ENCODE measurements around the gene PGLYRP2. TPM values are rescaled to one million over a fixed set of nuclear protein-coding genes. Genes with fewer than 3 reads are reported as not detected.
"Not testable (repeated sequence)": the region's sequence is repeated elsewhere in the genome, so short reads cannot be mapped to it uniquely, and the experiment has no call there.

The PGLYRP2 gene, protein sequence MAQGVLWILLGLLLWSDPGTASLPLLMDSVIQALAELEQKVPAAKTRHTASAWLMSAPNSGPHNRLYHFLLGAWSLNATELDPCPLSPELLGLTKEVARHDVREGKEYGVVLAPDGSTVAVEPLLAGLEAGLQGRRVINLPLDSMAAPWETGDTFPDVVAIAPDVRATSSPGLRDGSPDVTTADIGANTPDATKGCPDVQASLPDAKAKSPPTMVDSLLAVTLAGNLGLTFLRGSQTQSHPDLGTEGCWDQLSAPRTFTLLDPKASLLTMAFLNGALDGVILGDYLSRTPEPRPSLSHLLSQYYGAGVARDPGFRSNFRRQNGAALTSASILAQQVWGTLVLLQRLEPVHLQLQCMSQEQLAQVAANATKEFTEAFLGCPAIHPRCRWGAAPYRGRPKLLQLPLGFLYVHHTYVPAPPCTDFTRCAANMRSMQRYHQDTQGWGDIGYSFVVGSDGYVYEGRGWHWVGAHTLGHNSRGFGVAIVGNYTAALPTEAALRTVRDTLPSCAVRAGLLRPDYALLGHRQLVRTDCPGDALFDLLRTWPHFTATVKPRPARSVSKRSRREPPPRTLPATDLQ
- not detected for polyA plus RNA-seq (2013, experiment 1 of 2; ENCODE audit: insufficient read length)
- not detected for polyA plus RNA-seq (2013, experiment 2 of 2; ENCODE audit: insufficient read length)

DNA sequence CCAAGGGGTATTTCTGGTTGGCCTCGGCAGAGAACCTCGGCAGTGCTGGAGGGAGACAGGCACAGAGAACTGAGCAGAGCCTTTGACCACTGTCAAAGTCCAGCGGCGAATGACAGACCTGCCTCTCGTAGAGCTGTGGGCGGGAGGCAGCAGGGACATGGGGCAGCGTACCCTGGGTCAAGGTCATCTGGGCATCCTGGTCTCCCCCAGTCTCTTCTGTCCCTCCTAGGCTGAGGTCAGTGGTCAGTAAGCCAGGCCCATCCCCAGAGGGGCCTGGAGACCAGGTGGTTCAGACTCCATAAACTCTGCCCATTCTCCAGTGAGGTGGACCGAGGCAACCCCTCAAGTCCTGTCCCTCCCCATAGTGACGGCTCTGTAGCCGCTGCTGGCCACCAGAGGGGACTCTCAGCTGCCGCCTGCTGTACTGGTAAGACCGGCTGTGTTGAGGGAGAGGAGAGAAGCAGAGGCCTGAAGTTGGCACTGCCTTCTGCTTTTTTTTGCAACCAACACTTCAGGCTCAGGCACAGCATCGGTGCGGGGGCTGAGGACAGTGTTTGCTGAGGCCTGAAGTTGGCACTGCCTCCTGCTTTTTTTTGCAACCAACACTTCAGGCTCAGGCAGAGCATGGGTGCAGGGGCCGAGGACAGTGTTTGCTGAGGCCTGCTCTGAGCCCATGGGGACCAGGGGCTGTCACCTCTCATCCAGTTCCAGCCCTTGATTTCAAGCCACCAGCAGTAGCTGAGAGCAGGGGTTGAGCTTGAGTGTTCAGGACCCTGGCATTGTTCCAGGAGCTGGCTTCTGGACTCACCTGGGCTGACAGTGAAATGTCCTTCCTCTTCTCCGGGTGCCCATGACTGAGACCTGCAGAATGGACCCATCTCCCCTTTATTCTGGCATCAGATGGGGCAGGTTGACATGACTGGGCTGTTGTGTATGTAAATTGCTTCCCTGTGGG, at the start of gene PGLYRP2:
TSS of gene PGLYRP2 (minus strand) at position 111 of the 955 bp plus-strand sequence. CDS start 130 bp downstream, outside the sequence.
- DNase-seq: no peak

DNA sequence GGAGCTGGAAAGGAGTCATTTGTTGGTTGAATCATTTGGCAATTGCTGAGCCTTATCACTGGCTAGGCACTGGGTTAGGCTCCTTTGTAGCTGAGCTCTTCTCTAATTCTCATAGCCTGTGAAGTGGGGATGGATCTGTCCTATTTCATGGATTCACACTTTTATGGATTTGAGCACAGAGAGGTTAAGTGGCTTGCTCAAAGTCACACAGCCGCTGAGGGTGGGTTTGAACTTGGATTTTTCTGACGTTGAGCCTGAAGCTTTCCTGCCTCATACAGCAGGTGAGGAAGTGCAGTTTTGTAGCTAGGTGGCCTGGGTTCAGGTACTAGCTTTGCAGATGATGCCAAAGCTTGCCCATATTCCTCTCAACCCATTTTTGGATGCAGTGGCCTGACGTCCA, 48.4 kb upstream of the PGLYRP2 start:
- DNase-seq: no peak

DNA sequence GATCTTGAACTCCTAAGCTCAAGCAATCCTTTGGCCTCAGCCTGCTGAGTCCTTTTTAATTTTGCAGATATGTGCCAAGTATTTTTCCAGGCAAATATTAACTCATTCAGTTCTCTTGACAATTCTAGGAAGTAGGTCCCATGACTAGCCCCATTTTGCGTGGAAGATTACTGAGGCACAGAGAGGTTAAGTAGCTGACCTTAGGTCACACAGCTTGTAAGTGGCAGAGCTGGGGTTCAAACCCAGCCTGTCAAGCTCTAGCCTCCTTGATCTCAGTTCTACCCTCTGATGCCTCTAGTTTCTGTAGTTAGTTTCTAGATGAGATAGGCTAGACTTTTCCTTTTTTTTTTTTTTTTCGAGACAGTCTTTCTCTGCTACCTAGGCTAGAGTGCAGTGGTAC, 47.1 kb upstream of the PGLYRP2 start:
- DNase-seq: no peak

DNA sequence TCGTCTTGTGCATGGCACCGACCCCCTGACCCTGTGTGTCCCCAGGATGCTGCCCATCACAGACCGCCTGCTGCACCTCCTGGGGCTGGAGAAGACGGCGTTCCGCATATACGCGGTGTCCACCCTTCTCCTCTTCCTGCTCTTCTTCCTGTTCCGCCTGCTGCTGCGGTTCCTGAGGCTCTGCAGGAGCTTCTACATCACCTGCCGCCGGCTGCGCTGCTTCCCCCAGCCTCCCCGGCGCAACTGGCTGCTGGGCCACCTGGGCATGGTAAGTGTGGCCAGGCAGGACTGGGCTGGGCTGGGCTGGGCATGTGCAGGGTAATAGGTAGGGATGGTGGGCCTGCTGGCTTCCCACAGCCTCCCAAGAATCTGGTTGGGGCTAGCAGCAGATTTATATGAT, 46.0 kb upstream of the PGLYRP2 start:
- no peak for DNase-seq

DNA sequence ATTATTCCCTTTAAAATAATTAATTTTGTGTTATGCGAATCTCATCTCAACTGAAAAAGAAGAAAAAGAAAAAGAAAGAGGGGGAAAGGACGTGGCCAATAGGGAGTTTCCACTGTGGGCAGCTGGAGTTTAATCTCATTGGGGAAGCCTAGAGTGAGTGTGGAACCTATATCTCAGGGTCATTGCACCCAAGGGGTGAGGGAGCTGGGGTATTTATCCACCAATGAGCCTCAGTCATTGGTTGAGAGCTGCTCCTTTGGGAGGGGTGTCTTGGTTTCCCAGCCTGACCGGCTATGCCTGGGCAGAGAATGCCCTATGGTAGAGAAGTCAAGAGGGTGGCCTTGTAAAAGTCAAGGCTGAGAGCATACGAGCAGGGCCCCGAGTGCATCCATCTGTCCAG, 45.5 kb upstream of the PGLYRP2 start:
- DNase-seq: no peak

DNA sequence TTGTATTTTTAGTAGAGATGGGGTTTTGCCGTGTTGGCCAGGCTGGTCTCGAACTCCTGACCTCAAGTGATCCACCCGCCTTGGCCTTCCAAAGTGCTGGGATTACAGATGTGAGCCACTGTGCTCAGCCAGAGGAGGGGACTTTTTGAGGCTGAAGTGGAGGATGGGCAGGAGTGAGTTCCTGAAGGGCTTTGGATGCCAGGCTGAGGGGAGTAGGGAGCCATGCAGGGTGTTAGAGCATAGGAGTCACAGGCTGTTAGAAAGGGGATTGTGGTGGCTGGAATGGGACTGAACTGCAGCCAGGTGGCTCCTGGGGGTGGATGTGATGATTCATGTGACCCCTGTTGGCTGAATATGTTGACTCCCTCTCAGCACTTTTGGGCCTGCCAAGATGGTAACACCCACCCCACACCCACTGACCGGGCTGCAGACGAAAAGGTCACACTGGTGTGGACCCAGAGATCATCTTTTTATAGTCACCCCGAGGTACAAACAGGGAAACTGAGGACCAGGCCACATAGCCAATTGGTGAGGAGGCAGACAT, 40.2 kb upstream of the PGLYRP2 start:
- DNase-seq: no peak

DNA sequence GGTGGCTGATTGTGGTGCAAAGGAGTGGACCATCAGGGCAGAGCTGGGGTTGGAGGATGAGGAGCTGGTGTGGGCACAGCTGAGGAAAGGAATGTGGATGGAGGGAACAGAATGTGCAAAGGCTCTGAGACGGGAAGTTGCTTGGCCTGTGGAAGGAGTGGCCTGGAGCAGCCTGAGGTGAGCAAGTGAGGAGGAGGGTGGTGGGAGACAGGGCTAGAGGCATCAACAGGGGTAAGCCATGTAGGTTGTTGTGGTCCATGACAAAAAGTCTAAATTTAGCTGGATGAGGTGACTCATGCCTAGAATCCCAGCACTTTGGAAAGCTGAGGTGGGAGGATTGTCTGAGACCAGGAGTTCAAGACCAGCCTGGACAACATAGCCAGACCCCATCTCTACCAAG, 38.5 kb upstream of the PGLYRP2 start:
- no peak for DNase-seq

DNA sequence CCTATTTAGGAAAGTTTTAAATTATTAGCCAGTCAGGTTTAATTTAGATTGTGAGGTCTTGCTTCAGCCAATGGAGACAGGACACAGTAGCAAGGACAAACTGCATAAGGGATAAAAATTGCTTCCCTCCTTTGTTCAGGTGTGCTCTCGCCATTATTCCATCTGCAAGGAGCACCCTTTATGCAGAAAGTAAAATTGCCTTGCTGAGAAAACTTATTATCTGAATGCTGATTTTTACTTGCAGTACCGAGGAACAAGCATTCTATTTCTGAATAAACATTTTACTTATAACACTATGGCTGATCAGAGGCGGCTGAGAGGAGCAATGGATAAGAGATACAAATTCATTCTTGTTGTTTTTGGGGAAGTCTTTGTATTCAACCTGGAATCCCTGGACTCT, 37.1 kb upstream of the PGLYRP2 start:
- DNase-seq: no peak

DNA sequence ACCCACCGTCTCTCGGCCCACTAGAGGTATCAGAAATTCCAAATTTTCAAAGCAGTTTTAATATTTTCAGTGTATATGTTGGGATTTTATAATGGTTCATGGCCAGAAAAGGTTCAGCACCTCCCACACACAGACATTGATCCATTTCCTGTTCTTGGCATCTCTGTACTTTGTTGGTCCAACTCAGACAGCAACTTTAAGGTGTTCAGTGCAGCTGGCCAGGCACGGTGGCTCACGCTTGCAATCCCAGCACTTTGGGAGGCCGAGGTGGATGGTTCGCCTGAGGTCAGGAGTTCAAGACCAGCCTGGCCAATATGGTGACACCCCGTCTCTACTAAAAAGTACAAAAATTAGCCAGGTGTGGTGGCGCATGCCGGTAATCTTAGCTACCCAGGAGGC, 35.9 kb upstream of the PGLYRP2 start:
- DNase-seq: not testable (repeated sequence)

DNA sequence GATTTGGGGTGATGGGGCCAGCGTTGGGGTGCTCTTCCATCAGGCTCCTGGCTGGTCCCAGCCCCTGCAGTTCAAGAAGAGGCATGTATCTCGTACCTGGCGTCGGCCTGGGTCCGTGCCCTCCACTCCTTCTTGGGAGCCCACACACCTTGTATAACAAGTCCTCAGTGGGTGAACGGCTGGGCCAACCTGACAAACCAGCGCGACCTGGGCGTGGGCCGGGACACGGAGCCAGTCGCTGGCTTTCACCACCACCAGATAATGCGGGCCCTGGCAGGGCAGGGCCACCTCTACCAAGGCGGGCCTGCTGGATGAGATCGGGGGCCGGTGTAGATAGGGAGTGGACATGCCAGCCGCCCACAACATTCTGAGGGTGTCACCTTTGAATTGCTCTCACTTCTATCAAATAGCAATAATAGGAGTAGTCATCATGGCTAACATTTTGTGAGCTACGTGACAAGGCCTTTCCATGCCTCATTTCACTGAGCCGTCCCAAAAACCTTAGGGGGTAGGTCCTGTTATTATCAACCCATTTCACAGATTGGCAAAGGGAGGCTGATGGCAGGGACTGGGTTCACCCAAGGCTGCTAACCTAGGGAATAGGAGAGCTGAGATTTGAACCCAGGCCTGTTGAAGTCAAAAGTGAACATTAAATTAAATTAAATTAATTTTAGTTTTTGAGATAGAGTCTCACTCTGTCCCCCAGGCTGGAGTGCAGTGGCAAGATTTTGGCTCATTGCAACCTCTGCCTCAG, 32.5 kb upstream of the PGLYRP2 start:
- no peak for DNase-seq

DNA sequence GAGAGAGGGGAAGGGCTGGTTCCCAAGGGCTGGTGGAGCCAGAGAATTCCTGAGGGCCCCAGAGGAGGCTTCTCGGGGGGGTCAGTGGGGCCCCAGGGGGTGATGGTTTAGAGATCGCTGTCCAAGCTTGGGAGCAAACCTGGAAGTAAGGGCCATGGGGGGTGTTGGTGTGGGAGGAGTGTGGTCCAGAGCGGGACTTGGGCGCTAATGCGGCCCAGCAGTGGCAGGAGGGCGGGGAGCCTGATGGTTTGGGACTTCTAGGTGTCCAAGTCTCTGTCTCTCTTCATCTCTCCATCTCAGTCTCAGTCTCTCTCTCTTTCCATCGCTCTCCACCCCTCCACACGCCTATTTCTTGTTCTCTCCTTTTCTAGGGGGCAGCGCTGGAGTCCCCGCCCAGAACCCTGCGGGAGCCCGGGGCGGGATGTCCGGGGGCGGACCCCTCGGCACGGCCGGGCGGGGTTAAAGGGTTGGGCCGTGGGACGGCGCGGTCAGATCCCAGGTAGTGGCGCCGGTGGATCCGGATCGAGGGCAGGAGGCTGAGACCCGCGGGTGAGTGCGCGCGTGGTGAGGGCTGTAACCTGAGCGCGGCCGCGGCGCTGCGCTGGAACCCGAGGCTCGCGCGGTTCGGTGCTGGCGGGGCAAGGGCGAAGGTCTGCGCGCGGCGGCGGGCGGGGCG, 28.9 kb upstream of the PGLYRP2 start, which contains the start of gene CYP4F22:
TSS of gene CYP4F22 (plus strand) at position 491 of the 676 bp plus-strand sequence. CDS start 16,812 bp downstream, outside the sequence.
- DNase-seq: no peak

DNA sequence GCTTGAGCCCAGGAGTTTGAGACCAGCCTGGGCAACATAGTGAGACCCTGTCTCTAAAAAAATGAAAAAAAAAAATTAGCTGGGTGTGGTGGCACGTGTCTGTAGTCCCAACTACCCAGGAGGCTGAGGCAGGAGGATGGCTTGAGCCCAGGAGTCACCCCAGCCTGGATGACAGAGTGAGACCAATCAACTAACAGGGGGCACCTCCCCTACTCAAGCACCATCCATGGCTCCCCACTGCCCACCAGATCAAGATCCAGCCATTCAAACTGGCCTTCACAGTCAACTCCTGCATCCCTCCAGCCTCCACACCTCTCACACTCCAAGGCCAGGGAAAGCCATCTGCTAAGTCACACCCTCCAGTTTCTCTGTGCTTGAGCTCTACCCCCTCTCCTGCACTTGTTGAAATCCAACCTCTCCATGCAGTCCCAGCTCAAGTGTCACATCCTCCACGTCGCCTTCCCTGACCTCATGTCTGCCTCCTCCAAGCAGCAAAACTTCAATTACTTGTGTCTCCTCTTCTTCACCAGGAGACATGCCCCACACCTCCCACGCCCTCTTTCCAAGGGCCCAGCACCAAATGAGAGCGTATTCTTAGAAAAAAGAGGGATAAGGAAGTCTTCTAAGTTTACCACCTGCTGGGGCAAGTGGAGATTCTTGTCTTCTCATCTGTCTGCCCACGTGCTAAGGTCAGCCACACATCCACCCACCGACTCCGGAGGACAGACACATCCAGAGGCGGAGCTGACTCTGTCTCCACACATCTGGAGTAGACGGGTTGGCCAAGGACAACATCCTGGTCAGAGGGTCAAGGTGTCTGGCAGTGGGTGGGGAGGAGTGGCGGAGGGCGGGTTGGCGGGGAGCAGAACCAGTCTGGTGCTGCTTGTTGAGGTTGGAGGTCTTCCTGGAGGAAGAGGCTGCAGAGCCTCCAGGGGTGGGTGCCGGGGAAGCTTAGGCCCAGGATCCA, 28.1 kb upstream of the PGLYRP2 start:
- DNase-seq: no peak

DNA sequence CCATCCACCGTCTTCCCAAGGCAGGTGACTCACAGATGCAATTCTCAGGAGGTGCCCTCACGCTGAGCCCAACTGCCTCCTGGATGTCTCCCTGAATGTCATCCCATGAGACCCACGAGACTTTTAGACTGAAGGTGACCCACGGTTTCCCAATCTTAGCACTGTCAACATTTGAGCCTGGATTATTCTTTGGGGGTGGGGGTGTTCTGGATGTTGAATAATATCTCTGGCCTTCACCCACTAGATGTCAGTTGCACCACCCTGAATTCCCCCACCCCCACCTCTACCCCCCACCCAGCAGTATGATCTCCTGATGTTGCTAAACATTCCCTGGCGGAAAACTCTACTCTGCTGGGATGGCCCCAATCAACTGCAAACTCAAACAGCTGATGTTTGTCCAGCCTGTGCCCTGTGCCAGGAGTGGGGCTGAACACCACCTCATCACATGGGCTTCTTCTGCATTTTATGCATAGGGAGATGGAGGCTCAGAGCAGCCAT, 26.8 kb upstream of the PGLYRP2 start:
- no peak for DNase-seq

DNA sequence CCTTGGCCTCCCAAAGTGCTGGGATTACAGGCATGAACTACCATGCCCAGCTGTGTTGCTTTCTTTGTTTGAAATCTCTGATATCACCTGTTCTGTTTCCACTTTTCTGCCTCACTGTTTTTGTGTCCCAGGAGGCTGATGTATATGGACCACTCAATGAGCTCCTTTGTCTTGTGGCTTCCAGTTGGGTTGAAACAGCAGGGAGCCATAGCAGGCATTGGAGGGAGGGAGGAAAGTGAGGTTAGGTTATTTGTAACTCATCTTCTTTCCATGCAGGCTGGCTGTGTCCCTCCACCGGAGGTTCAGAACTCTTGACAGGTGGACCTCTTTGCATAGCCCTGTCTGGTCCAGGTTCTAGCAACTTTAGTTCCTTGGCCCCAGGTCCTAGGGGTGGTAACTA, 23.0 kb upstream of the PGLYRP2 start:
- DNase-seq: no peak

DNA sequence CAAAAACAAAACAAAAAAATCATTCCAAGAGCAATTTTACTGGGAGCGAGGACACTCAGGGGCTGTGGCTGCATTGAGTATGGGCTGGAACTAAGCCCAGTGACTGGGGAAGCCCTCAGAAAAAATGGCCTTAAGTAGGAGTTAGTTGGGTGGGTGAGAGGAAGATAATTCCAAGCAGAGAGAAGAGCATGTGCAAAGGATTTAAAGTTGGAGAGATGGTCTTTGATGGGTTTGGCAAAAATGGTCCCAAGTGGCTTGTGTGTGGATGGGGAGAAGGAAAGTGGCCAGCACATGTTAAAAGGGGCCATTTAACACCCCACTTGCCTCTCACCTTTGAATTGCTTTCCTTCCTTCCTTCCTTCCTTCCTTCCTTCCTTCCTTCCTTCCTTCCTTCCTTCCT, 22.3 kb upstream of the PGLYRP2 start:
- DNase-seq: no peak

DNA sequence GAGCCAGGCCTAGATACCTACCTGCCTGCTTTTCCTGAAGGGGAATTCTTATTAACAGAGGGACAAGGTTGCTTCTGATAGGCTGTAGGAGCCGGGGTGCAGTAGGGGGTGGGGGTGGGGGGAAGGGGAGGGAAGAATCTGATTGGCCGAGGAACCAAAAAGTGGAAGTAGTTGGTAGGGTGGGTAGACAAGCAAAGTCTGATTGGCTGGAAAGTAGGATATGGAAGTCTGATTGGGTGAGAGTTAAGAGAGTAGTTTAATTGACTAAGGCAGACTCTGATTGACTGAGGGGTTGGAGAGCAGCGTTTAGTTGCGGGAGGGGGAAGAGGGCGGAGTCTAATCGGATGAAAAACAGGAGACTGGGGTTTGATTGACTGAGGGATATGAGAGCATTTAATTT, 19.6 kb upstream of the PGLYRP2 start:
- no peak for DNase-seq

DNA sequence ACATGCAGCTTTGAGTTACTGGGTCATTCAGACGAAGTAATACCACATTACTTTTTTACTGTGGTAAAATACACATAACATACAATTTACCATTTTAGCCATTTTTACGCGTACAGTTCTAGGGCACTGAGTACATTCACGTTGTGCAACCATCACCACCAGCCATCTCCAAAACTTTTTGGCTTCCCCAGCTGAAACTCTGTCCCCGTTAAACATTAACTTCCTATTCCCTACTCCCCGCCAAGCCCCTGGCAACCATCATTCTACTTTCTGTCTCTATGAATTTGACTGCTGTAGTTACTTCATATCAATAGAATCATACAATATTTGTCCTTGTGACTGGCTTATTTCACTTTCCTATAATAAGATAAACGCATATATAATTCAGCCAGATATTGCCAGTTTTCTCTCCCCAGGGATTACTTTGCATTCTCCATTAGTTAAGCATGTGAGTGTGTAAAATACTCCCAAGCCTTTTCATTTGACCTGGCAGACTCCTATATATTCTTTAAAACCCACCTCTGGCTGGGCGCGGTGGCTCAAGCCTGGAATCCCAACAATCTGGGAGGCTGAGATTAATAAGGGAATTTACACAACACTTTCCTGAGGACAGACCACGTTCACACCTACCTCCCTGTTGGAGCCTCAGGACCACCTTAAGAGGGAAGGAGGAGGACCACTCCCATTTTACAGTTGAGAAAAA, 19.0 kb upstream of the PGLYRP2 start:
- no peak for DNase-seq

DNA sequence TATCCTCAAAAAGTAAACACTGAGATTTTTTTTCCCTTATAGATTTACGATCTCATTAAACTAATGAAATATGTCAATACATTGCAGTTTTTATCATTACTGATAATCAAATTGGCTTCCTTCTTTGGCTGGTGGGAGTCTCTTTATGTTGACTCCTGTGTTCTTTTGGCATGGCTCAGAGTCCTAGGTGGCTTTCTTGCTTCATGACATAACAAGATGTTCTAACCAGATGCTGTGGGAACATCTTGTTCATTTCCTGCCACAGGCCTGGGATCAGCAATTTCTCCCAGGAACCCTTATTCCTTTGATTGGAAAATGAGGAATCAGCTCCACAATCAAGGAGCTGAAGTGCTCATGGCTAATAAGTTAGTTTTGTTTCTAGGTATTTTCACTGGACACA, 15.8 kb upstream of the PGLYRP2 start:
- DNase-seq: no peak
